ENCODE results near the gene ANO2.

DNA sequence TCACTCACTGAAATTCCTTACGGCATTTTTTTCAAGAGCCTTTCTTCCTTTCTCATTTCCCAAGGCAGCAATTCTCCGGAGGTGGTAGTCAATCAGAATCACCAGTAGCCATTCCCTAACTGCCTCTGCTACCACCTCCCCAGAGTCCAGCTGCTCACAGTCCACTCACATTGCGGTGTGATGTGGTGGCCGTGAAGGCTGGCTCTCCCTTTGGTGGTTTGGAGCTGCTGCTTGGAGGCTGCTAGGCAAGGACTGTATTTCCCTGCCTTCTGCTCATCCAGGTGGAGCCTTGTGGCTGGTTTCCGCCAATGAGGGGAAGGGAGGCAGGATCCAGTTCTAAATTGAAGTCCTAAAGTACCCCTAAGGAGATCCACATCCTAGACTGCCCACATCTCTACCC lies 222.0 kb downstream of the ANO2 start:
- TF ChIP-seq GATA3 (IDR thresholded peaks at IDR 0.05; ENCODE audit: low read depth, low read length) (no peak), GATA2 (IDR thresholded peaks at IDR 0.05; ENCODE audit: low read depth, low read length) (no peak)
